ENCODE results near the gene KCTD11.

KCTD11 gene
- 4.5 to 10.3 (median 5.8) reads per million in 4 donors for total RNA-seq

GRCh38 chr17:7351665-7352502 is at the start of gene KCTD11:
KCTD11 (plus strand) TSS chr17:7352162.
- DNase-seq: peak; percentile 58 to 80 (median 76)

- no peak for DNase-seq
Measured at GRCh38 chr17:7304179-7304578, 47.8 kb upstream of the KCTD11 start.

- peak; percentile 100 for DNase-seq
Measured at GRCh38 chr17:7306911-7307685, 44.9 kb upstream of the KCTD11 start, which contains the start of gene EIF5A. EIF5A (plus strand) TSS chr17:7307628; CDS start chr17:7309636, 2,008 bp downstream.

DNA sequence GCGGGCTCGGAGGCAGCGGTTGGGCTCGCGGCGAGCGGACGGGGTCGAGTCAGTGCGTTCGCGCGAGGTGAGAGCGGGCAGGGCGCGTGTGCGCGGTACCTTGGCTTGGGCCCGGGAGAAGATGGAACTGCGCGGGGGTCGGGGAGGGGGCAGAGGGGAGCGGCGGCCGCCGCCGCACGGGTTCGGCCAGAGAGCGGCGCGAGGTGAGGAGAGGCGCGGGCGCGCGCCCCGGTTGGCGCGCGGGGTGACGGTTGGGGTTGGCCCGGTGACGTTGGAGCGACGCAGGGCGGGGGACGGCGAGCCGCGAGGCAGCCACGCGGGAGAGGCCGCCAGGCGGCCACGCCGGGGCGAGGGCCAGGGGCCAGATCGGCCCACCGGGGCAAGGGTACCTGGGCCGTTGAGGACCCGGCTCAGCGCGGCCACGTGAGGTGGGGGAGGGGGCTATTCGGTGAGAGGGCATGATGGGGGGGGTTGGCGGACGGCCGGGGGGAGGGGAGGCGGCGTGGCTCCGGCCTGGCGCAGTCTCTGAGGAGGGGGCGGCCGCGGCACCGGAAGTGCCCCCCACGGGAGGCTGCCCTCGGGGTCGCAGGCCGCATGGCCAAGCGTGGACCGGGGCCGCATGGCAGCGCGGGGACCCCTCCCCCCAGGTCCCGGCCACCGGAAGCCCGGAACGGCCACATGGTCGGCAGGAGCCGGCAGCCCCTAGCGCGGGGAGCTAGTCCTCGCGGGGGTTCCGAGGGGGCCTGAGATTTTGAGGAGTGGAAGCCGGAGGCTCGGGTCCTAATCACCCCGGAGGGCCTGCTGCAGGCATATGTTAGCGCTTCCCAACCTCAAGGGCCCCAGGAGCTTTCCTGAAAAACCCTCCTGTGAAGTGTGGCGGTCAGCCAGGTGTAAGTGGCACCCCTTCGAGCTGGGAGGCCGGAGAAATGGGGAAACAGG is 44.0 kb upstream of the KCTD11 start:
- DNase-seq: peak; percentile 38 to 67 (median 53)

DNA sequence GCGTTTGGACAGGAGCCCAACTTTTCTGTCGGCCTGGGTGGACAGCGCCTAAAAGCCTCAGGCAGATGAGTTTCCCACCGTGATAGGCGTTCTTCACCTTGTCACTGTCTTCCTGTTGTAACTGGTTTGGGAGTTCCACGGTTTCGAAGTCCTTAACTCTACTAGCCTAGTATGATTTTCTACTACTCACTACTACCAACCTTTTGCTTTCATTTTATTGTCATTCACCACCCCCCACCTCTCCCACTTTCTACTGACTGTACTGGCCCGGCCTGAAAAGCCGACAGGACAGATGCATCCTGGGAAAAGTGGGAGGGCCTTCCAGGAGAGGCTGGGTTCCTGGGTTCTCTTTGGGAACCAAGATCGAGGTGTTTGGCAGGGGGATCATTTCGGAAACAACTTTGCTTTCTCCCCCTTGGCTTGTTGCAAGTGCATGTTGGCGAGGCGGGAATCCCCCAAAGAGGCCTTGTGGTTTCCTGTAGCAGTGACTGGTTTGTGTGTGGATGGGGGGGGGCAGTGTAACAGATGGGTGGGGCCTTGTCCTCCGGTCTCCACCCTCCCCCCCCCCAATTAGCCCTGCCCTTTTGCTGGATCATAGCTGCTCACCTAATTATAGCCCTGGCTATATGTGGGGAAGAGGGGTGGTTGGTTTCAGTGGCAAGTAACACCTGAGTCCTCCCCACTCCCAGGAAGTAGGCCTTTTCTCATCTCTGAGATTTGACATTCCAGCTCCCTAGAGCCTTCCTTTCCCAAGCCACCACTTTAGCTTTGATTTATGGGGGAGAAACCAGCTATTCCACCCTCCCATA is 43.1 kb upstream of the KCTD11 start:
- DNase-seq: peak; percentile 82 to 88 (median 87)

DNA sequence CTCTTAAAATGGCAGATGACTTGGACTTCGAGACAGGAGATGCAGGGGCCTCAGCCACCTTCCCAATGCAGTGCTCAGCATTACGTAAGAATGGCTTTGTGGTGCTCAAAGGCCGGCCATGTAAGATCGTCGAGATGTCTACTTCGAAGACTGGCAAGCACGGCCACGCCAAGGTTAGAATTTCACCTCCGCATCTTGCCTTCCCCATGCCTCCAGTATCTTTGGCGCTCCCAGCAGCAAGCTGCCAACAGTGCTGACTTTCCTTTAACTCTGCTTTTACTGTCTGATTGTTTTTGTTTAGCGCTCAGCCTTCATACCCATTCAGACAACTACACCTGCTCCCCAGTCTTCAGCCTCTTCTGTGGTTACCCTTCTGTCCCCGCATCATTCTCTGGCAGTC is 42.3 kb upstream of the KCTD11 start:
- no peak for DNase-seq

- no peak for DNase-seq
Measured at GRCh38 chr17:7311110-7311705, 40.8 kb upstream of the KCTD11 start.

- no peak for DNase-seq
Measured at GRCh38 chr17:7312432-7313087, 39.4 kb upstream of the KCTD11 start.

- DNase-seq: no peak
Measured at GRCh38 chr17:7313088-7313889, 38.7 kb upstream of the KCTD11 start.

DNA sequence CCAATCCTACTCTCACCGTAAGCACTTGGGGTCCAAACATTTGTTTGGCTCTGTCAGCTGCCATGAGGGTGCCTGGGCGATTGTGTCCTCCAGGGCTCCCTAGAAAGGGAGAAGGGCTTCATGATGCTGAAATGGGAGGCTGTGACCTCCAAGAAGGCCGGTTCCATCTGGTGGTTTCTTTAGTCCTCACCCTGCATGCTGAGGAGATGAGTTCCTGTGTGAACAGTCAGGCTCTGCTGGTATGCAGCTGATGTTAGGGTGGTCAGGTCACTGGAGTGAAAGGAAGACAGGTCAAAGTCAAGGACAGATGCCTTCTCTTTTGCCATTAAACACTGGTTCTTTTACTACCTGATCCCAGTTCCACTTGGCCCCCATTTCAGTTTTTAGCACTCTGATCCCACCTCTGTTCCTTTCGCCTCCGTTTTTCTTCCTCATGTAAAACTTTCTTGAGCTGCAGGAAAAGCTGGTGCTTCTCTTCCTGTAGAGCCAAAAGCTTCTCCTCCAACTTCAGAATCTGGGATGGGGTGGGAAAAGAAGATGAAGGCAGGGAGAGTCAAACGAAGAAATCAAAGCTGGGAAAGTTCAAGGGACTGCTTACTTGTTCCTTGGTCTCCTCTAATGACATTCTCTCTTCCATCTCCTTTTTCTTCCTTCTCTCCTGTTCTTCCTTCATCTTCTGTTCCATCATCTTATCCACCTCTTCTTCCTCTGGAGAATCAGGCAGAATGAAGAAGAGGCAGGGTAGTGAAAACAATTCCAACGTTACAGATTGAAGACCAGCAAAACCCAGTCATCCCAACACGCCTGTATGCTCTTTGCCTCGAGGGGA is 37.9 kb upstream of the KCTD11 start:
- no peak for DNase-seq

DNA sequence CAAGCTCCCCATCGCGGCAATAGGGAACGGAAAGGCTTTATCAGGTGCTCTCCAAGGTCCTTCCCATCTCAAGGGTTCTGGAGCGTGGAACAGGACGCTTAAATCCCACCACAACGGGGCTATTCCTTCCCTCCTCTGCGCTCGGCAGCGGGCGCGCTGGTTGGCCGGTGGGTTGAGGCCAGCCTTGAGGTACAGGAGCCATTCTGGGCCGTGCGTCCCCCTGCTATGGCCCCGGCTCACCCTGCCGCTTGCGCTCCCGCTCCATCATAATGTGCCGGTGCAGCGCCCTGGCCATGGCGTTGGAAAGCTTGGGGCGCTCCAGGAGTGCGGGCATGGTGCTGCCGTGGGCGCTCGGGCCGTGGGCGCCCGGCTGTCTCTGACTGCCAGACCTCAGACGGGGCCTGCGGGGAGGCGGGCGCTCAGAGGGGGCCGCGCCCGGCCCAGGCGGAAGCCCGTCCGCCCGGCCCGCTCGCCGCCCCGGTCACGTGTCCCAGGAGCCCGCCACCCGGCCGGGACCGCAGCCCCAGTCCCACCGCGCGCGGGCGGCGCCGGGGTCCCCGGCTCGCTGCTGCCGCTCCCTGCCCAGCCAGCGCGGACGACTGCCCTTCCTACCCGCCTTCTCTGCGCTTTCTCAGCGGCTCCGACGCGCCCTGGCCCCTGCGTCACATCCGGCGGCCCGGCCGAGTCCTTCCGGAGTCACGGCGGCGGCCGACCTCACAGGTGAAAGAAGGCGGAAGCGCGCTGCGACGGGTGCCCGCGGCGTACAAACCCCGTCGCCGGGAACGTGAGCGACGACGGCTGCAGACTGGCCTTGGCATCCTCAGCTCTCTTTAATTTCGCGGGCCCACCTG is 37.0 kb upstream of the KCTD11 start, which contains the start of gene GPS2:
Gene GPS2 (minus strand): TSS at position 642 of the 851 bp plus-strand sequence. CDS start 308 bp downstream, at position 334.
- peak; percentile 84 to 93 (median 92) for DNase-seq

DNA sequence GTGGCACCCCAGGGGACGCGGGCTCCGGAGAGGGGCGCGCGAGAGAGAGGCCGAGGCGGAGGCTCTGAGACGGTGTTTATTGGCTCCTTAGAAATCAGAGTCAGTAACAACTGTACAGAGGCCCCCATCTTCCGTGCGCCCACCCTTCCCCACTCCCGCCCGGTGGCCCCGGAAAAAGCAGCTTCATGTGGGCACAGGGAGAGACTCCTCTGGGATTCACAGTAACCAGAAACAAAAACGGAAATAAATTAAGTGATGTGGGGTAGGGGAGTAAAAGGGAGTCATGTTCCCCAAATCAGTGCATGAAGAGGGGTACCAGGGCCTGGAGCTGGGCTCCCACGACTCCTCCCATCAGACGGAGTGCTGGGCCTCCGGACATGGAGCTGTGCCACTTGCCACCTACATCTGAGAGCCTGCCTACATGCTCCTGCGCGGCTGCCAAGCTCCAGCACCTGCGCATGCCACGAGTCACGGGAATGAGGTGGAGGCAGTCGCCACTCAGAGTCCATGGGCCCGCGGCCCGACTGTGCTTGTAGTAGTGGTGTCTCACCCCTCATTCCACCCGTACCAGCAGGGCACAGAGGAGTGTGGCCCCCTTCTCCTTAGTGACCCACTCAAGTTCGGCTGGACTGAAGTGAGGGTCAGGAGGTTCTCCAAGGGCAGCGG is 36.3 kb upstream of the KCTD11 start:
- no peak for DNase-seq

DNA sequence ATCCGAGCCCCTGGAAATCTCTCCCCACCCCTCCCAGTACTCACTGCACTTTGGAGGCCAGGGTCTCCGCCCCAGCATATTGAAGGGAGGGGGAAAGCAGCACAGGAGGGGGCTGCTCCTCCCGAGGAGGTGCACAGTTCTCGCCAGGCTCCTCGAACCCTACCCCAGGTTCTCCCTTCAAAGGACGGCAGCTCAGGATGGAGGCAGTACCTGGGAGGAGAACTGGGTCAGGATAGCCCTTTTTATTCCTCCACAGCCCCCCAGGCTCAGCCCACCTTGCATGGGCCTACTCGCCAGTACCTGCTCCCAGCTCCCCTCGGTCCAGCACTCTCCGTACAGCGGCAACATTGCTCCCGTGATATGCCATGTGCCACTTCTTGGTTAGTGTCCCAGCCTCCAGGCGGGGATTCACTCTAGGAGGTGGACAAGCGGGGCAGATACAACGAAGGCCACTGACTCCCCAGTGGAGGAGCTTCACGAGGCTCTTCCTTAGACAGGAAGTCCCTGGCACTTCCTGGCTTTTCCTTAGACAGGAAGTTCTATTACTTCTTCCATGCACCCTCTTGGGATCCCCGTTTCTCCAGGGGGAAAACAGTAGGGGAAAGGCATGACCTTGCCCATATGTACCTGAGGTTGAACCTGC is 34.7 kb upstream of the KCTD11 start:
- no peak for DNase-seq

GRCh38 chr17:7318121-7318860 is 33.7 kb upstream of the KCTD11 start:
- no peak for DNase-seq

- DNase-seq: no peak
Measured at GRCh38 chr17:7321466-7321865, 30.5 kb upstream of the KCTD11 start.
